ENCODE results near the gene ZNF507. TPM values are rescaled to one million over a fixed set of nuclear protein-coding genes. Genes with fewer than 3 reads are reported as not detected.
A peak's percentile ranks its signal among the peaks of the same experiment; 100 is the strongest.

Gene ZNF507
- total RNA-seq, 1 donor from 2014 or later = 32.5 TPM

DNA sequence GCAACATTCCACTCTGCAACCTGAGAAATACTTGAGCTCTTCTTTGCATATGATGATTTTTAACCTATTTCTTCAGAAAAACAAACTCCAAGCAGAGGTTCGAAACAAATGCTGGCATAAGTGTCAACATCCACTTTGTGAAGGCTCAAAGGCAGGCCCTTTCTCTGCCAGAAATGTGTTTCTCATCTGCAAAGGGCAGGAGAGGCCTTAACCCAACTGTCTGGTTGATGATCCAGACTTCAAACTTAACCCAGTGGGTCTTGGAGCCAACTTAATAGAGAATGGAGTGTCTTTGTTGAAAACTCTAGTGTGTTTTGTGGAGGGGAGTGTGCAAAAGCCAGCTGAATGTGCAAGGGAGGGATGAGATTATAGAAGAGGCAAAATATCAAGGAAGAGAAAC, 28.3 kb upstream of the ZNF507 start:
- no peaks in the 10 kb centered on the region for H3K9me3 Mint-ChIP-seq
- H3K36me3 Mint-ChIP-seq = no peaks in the 10 kb centered on the region
- no peak overlapping the region for H3K27ac Mint-ChIP-seq
- H3K4me1 Mint-ChIP-seq (ENCODE audit: unreplicated experiment) = peaks cover 25% of the 10 kb centered on the region
- H3K4me3 Mint-ChIP-seq = no peak overlapping the region
- peaks cover 7% of the 10 kb centered on the region for H3K27me3 Mint-ChIP-seq
- no peak for DNase-seq (ENCODE audit: extremely low spot score, unreplicated experiment)
- TF ChIP-seq, protein P1, sequence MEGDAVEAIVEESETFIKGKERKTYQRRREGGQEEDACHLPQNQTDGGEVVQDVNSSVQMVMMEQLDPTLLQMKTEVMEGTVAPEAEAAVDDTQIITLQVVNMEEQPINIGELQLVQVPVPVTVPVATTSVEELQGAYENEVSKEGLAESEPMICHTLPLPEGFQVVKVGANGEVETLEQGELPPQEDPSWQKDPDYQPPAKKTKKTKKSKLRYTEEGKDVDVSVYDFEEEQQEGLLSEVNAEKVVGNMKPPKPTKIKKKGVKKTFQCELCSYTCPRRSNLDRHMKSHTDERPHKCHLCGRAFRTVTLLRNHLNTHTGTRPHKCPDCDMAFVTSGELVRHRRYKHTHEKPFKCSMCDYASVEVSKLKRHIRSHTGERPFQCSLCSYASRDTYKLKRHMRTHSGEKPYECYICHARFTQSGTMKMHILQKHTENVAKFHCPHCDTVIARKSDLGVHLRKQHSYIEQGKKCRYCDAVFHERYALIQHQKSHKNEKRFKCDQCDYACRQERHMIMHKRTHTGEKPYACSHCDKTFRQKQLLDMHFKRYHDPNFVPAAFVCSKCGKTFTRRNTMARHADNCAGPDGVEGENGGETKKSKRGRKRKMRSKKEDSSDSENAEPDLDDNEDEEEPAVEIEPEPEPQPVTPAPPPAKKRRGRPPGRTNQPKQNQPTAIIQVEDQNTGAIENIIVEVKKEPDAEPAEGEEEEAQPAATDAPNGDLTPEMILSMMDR (conservative IDR thresholded peaks at IDR 0.05) = no peak

DNA sequence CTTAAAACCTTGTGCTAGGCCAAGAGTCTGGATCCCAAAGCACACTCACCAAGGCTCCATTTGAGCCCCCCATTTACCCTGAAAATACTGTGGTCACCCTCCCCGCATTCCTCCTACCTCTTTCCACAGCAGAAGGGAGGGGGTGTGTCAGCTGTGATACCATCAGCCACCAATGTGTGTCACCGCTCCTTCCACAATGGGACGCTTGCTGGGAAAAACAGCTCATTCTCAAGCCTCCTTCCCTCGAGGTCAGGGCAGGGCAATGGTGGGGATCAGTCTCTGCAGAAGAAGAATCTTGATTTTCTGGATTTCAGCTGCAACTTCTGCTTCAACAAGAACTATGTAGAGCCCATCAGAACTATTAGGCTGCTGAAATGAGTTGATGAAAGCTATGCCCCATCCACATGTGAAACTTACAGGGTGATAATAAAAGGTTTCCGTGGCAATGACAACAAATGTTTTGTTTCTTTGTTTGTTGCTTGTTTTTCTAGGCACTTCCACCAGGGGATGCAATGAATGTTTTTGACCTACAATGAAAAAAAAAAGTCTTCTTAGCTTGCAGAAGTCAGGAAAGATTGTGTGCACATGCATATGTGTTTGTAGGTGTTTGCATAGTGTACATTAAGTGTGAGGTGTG, 26.4 kb upstream of the ZNF507 start:
- Mint-ChIP-seq H3K36me3 (no peaks in the 10 kb centered on the region), H3K27ac (peak overlapping the region; percentile 87), H3K9me3 (no peaks in the 10 kb centered on the region), H3K4me1 (ENCODE audit: unreplicated experiment) (peaks cover 26% of the 10 kb centered on the region), H3K4me3 (peak overlapping the region; percentile 26), H3K27me3 (peaks cover 4% of the 10 kb centered on the region)
- TF ChIP-seq, protein P1 (conservative IDR thresholded peaks at IDR 0.05) = peak; percentile 60
- DNase-seq (ENCODE audit: extremely low spot score, unreplicated experiment) = no peak

DNA sequence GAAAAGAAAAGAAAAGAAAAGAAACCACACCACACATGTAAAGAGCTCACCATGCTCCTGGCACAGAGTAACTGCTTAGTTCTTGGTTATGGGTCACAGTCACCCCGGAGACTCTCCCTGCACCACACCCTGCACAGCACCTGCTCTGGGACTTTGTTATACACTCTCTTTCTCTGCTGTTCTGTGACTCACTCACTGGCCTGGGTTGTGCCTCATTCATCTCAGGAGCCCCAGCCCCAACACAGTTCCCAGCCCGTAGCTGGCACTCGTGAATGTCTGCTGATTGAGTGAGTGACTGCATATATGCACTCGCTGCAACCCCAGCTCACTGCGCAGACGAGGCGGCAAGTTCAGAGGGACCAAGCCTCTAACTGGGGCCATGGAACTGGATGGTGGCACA, 22.9 kb upstream of the ZNF507 start:
- Mint-ChIP-seq H3K36me3 (no peaks in the 10 kb centered on the region), H3K27ac (no peak overlapping the region), H3K4me1 (ENCODE audit: unreplicated experiment) (peaks cover 11% of the 10 kb centered on the region), H3K27me3 (peaks cover 2% of the 10 kb centered on the region), H3K9me3 (no peaks in the 10 kb centered on the region), H3K4me3 (no peak overlapping the region)
- peak; percentile 58 for DNase-seq (ENCODE audit: extremely low spot score, unreplicated experiment)
- TF ChIP-seq, protein P1 (conservative IDR thresholded peaks at IDR 0.05) = no peak

DNA sequence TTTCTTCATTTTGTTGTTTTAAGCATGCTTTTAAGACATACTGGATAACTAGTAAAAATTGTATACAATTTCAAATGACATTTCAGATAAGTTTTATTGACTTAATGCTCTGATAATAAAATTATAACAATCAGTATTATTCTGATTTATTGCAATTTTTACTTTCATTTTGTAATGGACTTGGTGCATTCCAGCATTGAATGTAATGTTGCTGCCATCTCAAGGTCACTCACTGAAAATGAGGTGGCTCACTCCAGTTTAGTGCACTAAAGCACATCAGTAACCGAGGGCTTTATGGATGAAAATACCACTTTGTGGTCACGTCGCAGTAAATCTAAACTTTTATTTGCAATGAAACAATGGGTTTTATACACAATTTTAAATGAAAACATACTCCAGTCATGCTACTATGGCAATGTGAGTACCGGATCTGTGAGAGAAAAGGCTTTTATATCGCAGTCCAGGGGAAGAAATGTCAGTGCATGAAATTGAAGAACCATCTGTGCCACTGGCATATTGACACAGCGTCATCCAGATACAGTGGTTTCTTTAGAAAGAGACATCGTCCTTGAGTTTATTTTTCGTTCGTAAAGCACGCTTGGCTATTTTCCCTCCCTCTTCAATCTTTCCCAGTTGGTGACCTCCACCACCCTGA, 20.7 kb upstream of the ZNF507 start:
- Mint-ChIP-seq H3K36me3 (no peaks in the 10 kb centered on the region), H3K27ac (no peak overlapping the region), H3K9me3 (no peaks in the 10 kb centered on the region), H3K4me1 (ENCODE audit: unreplicated experiment) (peaks cover 4% of the 10 kb centered on the region), H3K4me3 (no peak overlapping the region), H3K27me3 (no peaks in the 10 kb centered on the region)
- no peak for DNase-seq (ENCODE audit: extremely low spot score, unreplicated experiment)
- TF ChIP-seq, protein P1 (conservative IDR thresholded peaks at IDR 0.05) = no peak

DNA sequence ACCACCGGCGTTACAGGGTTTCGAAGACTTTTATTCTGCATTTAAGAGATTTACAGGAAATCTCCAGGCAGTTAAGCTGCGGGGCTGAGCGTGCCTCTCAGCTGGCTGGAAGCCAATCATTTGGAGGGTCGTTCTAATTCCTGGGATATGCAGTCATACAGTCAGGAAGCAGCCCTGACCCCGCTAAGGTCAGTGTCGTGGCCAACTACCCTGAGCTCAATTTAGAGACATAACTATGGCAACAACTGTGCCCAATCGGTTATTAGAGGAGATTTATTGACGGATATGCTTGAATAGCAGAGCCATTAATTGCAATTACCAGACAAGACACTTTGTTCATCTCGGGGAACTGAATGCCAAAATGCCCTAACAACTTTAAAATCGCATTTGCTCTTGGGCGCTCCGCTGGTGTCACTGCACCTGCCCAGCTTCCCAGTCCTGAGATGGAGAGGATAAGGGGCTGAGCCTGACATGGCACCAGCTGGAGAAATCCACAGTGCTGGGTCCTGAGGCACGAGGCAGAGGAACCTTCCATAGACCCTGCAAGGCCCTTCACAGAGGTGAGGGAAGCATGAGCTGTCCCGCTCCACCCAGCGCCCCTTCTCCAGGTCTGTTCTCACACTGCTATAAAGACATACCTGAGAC, 15.1 kb upstream of the ZNF507 start:
- peak; percentile 44 for DNase-seq (ENCODE audit: extremely low spot score, unreplicated experiment)
- Mint-ChIP-seq H3K36me3 (no peaks in the 10 kb centered on the region), H3K4me1 (ENCODE audit: unreplicated experiment) (peaks cover 6% of the 10 kb centered on the region), H3K9me3 (no peaks in the 10 kb centered on the region), H3K27ac (no peak overlapping the region), H3K27me3 (peaks cover 4% of the 10 kb centered on the region), H3K4me3 (peak overlapping the region; percentile 10)
- TF ChIP-seq, protein P1 (conservative IDR thresholded peaks at IDR 0.05) = no peak

All from type B pancreatic cell (in vitro differentiated cells).